NCI-H226 (cell line): ENCODE measurements around the gene PLXNA1.
A peak's percentile ranks its signal among the peaks of the same experiment; 100 is the strongest.

Experiments used
- DNase-seq: peaks from one replicate; pipeline ENCODE4 v3.0.0-alpha.2; 2015

Gene PLXNA1

DNA sequence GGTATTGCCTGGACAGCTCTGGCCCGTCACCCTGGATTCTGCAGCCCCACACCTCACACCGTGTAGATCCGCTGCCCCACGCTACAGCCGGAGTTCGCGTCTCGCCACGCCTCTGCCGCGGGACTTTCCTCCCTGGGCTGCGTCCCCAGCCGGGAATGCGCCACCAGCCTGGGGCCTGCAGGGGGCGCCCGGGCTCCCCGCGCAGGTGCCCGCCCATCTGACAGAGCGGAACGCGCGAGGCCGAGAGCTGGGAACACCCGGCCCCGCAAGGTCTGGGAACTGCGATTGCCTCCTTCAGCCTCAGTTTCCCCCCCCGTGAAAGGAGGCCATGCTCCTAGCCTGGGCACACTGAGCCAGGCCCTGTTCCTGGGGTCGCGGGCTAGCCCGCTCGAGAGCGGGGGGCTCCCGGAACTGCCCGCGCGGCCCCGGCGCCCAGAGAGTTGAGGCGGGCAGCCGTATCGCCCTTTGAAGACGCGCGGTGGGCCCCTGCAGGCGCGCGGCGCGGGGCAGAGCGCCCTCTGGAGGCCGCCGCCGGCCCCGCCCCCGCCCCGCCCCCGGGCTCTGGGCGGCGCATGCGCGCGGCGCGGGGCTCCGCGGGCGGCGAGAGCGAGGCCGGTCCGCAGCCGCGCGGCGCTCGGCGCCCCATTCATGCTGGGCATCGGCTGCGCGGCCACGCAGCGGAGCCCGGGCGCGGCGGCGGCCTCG, at the start of gene PLXNA1:
Gene PLXNA1, plus strand, starts transcription at position 645 of the 705 bp plus-strand sequence. CDS start 5,479 bp downstream, outside the sequence.
- peak; percentile 73 for DNase-seq

DNA sequence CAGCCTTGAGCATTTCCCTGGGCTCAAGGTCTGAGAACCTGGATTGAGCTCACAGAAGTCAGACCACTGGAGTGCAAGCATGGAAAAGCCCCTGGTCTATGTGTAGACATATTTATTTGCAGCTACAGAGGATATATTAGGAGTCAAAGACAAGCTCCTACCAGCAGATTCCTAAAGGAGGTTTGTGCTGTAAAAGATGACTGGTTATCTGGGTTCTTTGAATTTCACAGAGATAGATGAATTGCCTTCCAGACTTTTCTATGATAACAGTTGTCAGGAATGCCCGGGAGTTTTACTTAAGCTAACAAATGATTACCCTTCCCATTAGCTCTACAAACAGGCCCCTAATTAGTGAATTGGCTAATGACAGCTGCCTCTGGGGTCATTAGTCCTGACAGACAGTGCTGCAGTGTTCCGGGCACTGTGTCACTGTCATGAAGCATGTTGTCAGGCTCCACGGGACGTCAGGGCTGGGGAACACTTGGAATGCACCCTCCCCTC, 48.8 kb upstream of the PLXNA1 start:
- peak; percentile 58 for DNase-seq

DNA sequence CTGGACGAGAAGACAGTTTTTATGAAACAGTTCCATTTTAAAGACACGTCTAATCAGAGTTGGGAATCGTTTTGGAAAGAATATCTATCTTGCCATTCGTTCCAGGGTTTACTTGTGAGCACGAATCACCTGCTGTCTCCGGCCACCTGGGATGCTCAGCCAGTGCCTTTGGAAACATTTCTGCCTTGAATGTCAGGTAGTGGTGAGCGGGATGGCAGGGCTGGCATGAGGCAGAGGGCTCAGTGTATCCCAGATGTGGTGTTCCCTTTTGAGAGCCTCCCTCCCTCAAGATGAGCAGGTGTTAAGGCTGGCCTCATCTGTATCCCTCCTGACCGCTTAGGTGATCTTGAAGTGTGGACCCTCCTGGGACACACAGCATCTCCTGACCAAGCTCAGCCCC, 47.9 kb upstream of the PLXNA1 start:
- DNase-seq = no peak

DNA sequence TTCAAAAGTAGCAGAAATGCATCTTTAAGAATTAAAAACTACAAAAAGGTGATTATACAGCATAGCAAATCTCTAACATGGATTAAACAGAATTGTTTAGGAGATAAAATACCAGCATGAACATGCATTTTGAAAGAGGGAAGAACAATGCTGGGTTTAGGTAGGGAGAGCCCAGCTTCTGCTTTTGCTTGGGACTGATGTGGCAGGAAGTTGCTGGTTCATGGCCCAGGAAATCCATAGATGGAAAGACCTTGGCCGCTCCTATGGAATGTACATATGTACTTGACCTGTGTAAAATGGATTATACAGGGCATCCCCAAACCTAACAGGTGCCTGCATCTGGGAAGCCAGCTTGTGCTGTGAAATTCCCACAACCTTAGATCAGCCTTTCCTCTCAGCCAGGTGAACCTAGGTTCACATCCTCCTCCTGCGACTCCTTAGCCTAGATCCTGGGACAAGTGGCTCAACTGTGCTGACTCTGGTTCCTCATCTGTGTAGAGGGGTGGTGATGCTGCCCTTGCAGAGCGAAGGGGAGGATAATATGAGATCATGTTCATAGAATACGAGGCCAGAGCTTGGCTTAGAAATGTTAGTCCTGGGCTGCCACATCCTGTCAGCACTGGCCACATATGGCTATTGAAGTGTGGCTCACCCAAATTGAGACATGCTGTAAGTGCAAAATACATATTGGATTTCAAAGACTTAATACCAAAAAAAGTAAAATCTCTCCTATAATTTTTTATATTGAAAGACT, 47.0 kb upstream of the PLXNA1 start:
- DNase-seq = no peak

DNA sequence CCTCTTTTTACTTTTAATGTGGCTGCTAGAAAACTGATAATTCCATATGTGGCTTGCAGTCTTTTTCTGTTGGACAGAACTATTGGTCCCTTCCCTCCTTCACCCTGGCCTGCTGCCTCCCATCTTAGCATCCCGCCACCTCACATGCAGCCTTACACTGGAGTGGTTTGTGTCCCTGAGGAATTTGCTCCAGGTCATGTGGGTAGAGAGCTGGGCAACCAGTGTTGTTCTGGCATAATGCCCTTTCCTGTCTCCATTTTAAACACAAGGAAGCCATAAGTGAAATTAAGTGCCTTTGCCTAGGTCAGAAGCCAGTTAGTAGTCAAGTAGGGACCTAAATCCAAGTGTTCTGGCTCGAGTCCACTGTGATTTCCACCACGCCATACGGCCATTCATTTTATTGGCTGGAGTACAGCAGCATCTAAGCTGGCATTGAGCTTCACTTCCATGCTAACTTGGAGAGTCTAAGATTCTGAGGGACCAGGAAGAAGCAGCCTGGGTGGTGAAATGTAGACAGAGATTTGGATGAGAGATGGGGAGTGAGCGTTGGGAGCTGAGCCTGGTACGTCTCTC, 46.0 kb upstream of the PLXNA1 start:
- no peak for DNase-seq

DNA sequence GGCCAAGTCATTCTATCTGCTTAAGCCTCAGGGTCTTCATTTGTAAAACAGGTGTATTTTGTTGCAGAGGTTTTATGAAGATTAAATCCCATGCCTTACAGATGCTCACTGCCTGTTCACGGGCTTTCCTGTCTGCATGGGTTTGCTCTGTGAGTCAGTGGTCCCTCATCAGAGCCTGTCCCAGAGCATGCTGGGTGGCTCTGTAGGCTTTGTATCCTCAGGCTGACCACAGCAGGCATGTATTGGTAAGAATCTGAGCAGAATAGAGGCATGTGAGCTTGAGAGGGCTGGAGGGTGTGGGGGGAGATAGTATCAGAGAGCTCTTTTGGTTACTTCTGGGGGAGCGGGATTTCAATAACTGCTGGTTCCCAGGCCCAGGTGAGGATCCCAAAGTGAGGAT, 45.4 kb upstream of the PLXNA1 start:
- DNase-seq = no peak

DNA sequence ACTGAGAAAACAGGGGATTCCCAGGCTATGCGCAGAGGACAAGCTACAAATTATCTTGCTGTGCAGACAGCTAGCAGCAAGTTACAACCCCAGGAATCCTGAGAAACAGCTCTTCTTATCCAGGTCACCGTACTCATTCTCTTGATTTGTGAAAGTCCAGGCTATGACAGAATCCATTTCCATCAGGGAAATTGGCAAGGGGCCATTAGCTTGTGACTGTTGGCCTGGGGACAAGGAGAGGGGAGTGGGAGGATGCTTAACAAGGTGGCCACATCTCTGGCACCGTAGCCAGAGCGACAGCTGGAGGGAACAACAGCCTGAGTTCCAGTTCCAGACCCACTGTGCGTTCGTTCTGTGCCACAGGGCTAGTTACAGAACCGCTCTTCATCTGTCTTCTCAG, 44.9 kb upstream of the PLXNA1 start:
- no peak for DNase-seq

DNA sequence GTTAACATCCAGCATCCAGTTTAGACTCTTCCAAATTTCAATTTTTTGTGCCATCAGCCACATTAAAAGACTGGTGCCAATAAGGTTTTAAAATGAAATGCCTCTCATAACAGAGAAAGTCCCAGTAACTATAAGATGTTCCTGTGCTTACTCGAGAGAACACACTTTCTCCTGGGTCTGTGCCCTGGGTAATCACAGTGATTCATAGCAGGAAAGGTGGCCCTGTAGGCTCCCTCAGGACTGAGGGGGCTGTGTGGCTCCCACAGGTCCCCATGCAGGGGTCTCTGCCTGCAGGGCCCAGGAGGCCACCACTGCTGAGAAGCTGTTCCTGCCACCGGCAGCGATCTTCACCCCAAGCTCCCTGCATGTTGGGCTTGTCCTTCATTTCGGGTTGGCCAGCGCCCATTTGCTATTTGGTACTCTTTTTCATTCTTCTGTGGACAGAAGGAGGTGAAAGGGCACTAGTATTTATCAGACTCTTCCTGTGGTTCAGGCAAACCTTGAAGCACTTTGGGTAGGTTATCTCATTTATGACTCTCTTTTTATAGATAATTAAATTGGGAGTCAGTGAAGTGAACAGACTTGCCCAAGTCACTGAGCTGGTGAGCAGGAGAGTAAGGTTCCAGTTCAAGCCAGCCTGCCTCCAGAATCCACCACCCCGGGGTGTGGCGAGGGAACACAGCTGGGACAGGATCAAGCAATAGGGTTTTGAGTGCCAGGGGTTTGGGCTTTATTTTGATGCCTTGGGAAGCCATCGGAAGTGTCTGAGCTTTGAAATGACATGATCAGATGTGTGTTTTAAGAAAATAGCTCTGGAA, 44.2 kb upstream of the PLXNA1 start:
- DNase-seq = no peak

DNA sequence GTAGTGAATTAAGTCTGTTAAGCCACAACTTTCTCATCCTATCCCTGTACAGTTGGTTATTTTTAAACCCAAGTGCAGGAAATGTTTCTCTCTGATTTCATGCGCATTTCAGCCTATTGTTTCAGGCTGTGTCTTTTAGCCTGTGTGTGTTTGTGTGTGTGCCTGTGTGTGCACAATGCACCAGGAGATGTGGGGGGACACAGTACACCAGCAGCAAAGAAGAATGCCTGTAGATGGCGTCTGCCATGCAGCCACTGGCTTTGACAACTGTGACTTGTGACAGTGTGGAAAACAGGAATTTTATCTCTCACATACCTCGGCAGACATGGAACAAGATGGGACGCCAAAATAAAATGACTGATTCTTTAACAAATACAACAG, 43.6 kb upstream of the PLXNA1 start:
- DNase-seq = no peak

DNA sequence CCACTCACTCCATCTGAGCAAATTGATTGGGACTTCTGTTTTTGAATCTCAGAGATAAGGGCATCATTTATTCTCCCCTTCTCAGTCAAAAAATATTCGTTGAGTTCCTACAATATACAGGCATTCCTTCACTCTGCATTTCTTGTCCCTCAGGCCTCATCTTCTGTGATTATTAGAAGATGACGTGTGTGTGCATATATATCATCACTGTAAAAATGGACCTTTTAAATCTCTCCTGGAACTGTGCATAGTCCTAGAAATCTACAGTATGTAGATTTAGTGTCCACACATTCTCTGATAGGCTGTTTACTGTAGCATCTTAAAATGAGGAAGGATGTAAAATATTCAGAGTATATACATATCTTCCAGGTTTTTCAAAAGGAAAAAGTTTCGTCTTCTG, 43.2 kb upstream of the PLXNA1 start:
- no peak for DNase-seq

DNA sequence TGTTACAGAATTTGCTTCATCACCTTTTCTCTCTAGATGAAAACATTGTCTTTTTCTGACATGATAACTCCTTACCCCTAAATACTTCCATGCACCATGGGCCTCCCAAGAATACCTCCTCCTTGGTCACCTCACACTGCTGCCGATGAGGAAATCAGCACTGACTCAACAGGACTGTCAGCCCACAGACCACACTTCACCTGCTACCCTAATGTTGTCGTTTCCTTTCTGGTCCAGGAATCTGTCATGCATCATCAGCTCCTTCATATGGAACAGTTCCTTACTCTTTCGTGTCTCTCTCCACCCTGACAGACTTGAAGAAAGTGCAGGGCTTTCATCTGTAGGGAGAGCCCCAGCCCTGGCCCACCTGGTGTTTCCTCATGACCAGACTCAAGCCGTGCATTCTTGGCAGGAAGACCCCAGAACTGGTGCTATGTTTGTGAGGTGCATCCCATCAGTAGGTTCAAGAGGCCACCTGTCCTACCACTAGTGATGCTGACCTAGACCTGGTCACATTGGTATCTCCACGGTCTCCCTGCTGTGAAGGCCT, 41.1 kb upstream of the PLXNA1 start:
- DNase-seq = peak; percentile 20

DNA sequence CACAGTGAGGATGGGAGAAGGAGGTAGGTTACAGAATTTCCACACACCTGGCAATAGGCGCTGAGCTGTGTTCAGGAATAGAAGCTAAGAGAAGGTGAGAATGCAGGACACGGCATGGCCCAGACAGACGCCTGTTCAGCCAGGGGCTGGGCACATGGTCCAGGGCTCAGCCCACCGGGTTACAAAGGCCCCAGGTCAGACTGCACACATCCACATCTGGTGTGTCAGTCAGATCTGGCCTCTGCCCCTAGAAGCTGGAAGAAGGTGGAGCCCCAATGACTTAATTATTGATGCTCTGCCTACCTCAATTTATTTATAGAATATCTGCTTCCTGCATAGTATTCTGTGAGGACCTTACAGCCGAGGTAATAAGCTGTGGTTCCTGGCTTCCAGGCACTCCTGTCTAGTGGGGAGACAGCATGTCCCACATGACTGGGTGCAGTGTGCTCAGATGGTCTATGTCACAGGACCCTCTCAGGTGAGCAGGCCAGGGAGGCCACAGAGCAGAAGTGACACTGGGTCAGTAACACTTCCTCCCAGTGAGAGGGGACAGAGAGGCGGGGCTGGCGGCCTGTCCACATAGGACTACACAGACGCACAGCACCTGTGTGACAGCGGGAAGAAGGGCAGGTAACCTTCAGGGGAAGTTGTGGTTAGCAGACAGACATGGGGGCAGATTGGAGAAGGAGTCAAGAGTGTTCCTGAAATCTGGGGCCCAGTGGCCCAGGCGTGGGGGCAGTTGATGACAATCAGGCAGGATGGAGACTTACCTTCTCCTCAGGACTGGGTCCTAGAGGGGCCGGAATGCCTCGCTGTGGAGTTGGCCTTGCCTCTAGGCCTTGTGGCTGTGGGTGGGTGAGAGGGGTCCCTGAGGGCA, 38.6 kb upstream of the PLXNA1 start:
- DNase-seq = no peak

DNA sequence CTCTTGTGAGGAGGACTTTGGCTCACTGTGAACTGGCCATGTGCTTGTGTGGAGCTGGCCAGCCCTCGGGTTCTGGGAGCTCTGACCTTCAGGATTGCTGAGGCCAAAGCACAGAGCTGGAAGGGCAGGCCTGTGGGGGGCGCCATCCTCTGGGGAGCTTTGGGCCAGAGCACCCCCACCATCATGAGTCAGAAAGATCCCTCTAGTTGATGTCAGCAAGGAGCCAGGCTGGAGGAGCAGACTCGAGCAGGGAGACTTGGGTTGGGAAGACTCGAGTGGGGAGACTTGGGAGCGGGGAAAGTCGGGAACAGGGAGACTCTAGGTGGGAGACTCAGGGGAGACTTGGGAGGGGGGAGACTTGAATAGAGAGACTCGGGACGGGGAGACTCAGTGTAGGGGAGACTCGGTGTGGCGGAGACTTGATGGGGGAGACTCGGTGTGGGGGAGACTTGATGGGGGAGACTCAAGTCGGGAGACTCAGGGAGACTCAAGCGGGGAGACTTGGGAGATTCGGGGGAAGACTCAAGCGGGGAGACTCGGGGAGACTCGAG, 37.7 kb upstream of the PLXNA1 start:
- DNase-seq = no peak

DNA sequence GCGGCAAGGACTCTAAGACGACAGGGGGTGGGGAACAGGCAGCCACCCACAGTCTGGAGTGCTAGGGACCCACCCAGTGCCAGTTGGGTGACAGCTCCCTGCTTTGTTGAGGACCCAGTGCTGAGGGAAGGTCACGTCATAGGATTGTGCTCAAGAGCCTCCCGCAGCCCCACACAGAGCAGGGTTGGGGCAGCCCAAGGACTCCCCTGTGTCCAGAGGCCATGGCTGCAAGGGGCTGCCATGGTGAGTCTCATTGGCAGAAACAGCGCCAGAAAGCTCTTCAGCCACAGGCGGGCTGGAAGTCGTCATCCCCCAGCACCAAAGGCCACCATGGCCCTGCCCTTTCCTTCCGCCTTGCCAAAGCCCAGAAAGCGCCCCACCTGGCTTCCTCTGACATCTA, 37.0 kb upstream of the PLXNA1 start:
- DNase-seq = no peak

DNA sequence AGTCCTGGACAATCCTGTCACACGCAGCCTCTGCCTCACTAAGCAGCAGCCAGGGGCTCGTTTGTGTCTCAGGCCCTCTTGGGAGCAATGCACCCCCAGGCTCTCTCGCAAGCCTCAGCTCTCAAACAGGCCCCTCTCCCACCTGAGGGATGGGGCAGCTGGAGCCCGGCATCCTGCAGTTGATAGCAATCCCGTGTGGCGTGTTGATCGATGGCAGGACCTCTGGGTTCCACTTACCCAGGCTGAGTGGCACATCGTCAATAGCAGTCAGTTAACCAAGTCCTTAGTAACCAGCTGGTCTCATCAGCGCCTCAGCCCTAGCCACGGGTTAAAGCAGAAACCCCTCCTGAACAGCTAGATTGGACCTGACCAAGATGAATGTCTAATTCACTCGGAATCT, 36.5 kb upstream of the PLXNA1 start:
- DNase-seq = no peak

DNA sequence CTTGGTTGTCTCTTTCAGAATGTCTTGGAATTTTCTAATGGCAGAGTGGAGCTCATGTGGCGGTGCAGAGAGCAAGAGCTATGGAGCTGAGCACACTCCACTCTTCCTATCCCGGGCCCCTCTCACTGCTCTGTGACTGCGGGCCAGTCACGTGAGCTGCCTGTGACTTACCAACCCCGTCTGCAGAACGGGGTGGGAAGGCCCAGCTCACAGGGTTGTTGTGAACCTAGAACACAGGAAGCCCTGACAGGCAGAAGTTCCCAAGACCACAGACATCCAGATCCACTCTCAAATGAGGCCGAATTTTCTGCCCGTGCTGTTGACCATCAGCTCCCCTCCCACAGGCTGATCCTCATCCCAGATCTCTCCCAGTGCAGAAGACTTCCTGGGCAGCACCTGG, 35.5 kb upstream of the PLXNA1 start:
- no peak for DNase-seq

DNA sequence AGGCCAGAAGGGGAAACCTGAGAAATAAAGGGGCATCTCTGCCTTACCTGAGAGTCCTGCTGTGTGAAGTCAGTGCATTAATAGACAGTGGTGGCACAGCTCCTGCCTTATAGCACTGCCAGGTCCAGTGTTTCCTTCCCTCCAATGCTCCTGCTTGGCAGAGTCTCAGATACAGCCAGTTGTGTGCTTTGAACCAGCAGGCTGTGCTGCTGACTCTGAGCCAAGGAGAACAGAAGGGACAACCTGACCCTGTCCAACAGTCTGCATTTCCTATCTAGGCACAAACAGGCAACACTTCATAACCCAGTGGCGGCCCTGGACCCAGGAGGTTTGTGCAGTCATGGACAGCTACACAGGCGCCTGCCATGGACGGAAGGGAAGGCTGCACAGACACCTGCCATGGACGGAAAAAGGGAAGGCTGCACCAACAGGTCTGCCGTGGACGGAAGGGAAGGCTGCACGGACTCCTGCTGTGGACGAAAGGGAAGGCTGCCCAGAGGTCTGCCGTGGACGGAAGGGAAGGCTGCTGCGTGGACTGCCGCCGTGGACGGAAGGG, 33.9 kb upstream of the PLXNA1 start:
- no peak for DNase-seq

DNA sequence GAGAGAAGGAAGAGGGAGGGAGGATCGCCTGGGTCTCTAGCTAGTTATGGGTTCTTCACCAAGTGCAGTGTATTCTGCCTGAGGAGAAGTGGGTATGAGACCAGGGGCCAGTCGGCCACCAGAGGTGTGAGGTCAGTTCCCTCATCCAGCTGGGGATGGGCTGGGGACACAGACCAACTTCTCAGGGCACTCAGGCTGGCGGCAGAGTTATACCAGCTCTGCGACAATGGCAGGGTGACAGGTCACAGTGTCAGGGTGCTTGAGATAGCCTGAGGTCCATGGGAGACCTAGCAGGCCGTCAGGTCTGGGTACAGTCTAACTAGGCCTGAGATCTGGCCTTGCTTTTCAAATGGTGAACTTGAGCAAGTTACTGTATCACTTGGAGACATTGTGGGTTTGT, 31.4 kb upstream of the PLXNA1 start:
- no peak for DNase-seq

DNA sequence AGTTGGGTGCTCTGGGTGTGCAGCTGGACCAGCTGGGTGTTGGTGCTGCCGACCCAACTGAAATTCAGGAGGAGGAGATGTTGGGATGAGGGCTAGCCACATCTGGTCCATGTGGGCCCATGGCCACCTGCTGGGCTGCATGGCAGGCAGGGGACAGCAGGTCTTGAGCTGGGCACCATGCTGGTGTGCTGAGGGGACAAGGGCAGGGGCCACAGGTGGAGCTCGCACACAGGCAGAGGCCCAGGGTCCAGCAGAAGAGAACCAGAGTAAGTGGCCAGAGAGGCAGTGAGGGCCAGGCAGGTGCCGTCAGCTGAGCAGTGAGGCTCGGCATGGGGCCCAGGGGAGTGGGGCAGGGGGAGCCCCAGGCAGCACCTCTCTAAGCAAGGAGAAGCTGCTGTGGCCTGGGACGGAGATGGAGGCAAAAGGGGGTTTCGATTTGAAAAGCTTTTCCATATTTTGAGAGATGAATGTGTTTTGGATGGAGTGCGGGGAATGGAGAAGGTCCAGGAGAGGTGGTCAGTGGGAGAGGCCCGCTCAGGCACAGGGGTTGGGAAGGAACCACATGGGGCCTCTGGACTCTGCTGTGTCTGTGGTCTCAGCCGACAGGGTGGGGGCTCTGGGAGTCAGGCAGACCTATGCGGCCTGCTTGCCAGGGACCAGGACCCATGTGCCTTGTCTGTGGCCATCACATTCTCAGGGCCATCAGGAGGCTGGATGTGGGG, 30.5 kb upstream of the PLXNA1 start:
- DNase-seq = no peak

DNA sequence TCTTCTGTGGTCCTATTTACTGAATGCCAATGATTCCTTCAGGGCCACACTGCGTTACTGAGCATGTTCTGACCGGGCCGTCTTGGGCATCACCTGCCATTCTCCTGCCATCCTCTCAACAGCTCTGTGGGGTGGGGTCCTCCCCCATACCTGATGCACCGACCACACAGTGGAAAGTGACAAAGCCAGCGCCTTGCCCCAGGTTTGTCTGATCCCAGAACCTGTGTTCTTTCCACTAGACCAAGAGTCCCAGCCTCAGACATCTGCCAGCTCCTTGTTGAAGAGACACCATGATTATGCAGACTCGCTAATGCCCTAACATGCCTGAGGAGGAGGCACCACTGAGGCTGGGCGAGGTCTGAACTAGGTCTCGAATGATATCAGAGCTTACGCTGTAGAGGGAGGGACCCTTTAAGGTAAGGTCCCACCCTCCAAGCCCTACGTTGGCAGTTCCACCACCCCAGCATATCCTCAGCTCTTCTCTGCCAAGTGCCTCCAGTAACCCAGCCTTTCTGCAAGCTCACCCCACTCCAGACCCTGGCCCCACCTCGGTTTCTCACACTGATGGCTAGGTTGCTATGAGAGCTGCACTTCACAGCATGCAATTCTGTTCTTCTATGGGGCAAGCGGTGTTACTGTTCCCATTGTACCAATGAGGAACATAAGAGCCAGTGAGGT, 29.8 kb upstream of the PLXNA1 start:
- DNase-seq = no peak
